H1 (cell line): ENCODE measurements around the gene FRMPD1. TPM values are rescaled to one million over a fixed set of nuclear protein-coding genes. Genes with fewer than 3 reads are reported as not detected.

Source experiments
- ATF3 ChIP-seq: IDR thresholded peaks from 2 replicates; pipeline ENCODE4 v1.6.1; 2011; ENCODE audit warnings: low read depth, mild to moderate bottlenecking, low read length; ENCODE audit not compliant: insufficient read depth
- CHD7 ChIP-seq: fragments of 300-600 bp; sonication (generic); IDR thresholded peaks from 2 replicates; pipeline ENCODE4 v1.7.1; 2012; ENCODE audit warnings: low read length, moderate library complexity, mild to moderate bottlenecking, inconsistent platforms; ENCODE audit not compliant: insufficient replicate concordance
- E2F6 ChIP-seq: IDR thresholded peaks from 2 replicates; pipeline ENCODE4 v1.6.1; 2012; ENCODE audit warnings: inconsistent platforms
- JUN ChIP-seq: IDR thresholded peaks from 2 replicates; pipeline ENCODE4 v1.6.1; 2011; ENCODE audit warnings: low read depth, mild to moderate bottlenecking, improper control_type of control experiment, low read length
- POLR2A ChIP-seq, 2 experiments: IDR thresholded peaks; 1 replicate in 1 of 2; 2 replicates in 1 of 2; pipeline ENCODE4 v1.6.1; 2011; ENCODE audit warnings: low read depth in 2 of 2, low read length in 2 of 2, mild to moderate bottlenecking in 2 of 2; ENCODE audit errors: control extremely low read depth in 1 of 2
- polyA plus RNA-seq, 7 experiments: library from polyadenylated mRNA; depleted of rRNA in 3 of 7; stranded (reverse) in 5 of 7; unstranded in 2 of 7; fragments of >200 nt in 5 of 7; fragments of 200-250 nt in 2 of 7; gene quantifications; 1 replicate in 5 of 7; 2 replicates in 1 of 7; 4 replicates in 1 of 7; pipeline versions ENCODE4 v1.2.1 to v1.2.3, GENCODE V29; 2011 to 2013; ENCODE audit warnings: missing spikeins in 2 of 7, mixed read lengths in 2 of 7
- total RNA-seq: library from RNA; stranded (reverse); fragmentation: NEBNext Ultra II Directional; extraction: Animal tissue kit (Norgen Biotek cat#: 25700); gene quantifications from 2 replicates; pipeline ENCODE4 v1.2.1, GENCODE V29; 2021

FRMPD1 gene
- total and polyA plus RNA-seq, 2 of the 8 experiments (the other 6 are each of a cell fraction or from before 2014, with no cell fraction given), result 0.27 to 0.32 TPM

GRCh38 chr9:37719526-37719925 is 68.8 kb downstream of the FRMPD1 start (continued):
- TF ChIP-seq CHD7 (no peak), ATF3 (no peak), JUN (no peak), POLR2A (IDR thresholded peaks at IDR 0.05; ENCODE audit: control extremely low read depth in 1 of 2, low read depth in 2 of 2, low read length in 2 of 2) (no peak), E2F6 (no peak)
